Endothelial cell of umbilical vein (primary cell): ENCODE results near the gene ZBTB7C. TPM values are rescaled to one million over a fixed set of nuclear protein-coding genes. Genes with fewer than 3 reads are reported as not detected.

Source experiments
- BruUV-seq: library from RNA; stranded (reverse); fragments of 400-500 nt; replicated peaks from 2 replicates; lab custom pipeline; 2021; lab: Mats Ljungman, UMichigan
- CTCF ChIA-PET: fragments of 300-600, 350-600 bp; sonication (Branson Sonifier 250); formaldehyde crosslinking; loops from one replicate; lab custom pipeline; 2021; ENCODE audit warnings: antibody characterized with exemption, inconsistent platforms; lab: Charles Lee
- POLR2A ChIA-PET: fragments of 300-600, 350-600 bp; sonication (Branson Sonifier 250); formaldehyde crosslinking; loops from one replicate; lab custom pipeline; 2021; ENCODE audit warnings: antibody characterized with exemption, inconsistent platforms; lab: Charles Lee
- DNase-seq: peaks from one replicate; pipeline ENCODE4 v3.0.0-alpha.2; 2011; ENCODE audit warnings: low read depth, low spot score
- FAIRE-seq: peaks from 2 replicates; lab custom pipeline; 2011; peaks lifted over from hg19 to GRCh38; lab: Jason Lieb, UNC
- H2AFZ ChIP-seq: 2 replicates; pipeline ENCODE4 v1.6.0; 2012; ENCODE audit warnings: low read depth, low read length, control low read depth, inconsistent platforms
- H3K27ac ChIP-seq: 2 replicates; pipeline ENCODE4 v1.5.1; 2011; ENCODE audit warnings: low read depth, mild to moderate bottlenecking, control low read depth, low read length, moderate library complexity; ENCODE audit not compliant: insufficient read depth
- H3K27me3 ChIP-seq, 2 experiments: 2 replicates each; pipeline versions ENCODE4 v1.6.0 to v1.6.1; 2011; ENCODE audit warnings: low read length in 2 of 2, mixed read lengths in 1 of 2; ENCODE audit not compliant: control insufficient read depth in 2 of 2, insufficient read depth in 2 of 2
- H3K36me3 ChIP-seq, 2 experiments: 2 replicates in 1 of 2; 3 replicates in 1 of 2; pipeline ENCODE4 v1.5.1; 2011; ENCODE audit warnings: low read length in 2 of 2, mild to moderate bottlenecking in 1 of 2, moderate library complexity in 1 of 2; ENCODE audit not compliant: control insufficient read depth in 2 of 2, insufficient read depth in 2 of 2; ENCODE audit errors: extremely low read depth in 1 of 2
- H3K4me1 ChIP-seq: 3 replicates; pipeline ENCODE4 v1.5.1; 2011; ENCODE audit warnings: mild to moderate bottlenecking, low read length; ENCODE audit not compliant: control insufficient read depth, insufficient read depth; ENCODE audit errors: extremely low read depth
- H3K4me2 ChIP-seq: 2 replicates; pipeline ENCODE4 v1.6.1; 2011; ENCODE audit warnings: low read length, control low read depth, mixed read lengths; ENCODE audit not compliant: insufficient read depth
- H3K4me3 ChIP-seq, 3 experiments: fragments of 200-600 bp in 1 of 3; sonication (generic), shearing (Covaris generic) in 1 of 3; replicated peaks in 1 of 3; 2 replicates each; pipeline ENCODE4 v1.5.1; 2011 to 2016; ENCODE audit warnings: control low read depth in 3 of 3, low read length in 3 of 3, mild to moderate bottlenecking in 2 of 3, inconsistent platforms in 1 of 3, low read depth in 1 of 3, moderate library complexity in 1 of 3; ENCODE audit not compliant: insufficient read depth in 1 of 3
- H3K79me2 ChIP-seq: 2 replicates; pipeline ENCODE4 v1.6.0; 2012; ENCODE audit warnings: low read length, inconsistent platforms; ENCODE audit not compliant: control insufficient read depth, insufficient read depth
- H3K9ac ChIP-seq: replicated peaks from 2 replicates; pipeline ENCODE3; 2011; ENCODE audit warnings: low read length, control low read depth; ENCODE audit not compliant: insufficient read depth; ENCODE audit errors: extremely low read depth
- H3K9me1 ChIP-seq: replicated peaks from 3 replicates; pipeline ENCODE4 v1.6.0; 2011; ENCODE audit warnings: mild to moderate bottlenecking, low read length; ENCODE audit not compliant: control insufficient read depth, insufficient read depth; ENCODE audit errors: extremely low read depth
- H3K9me3 ChIP-seq: replicated peaks from 2 replicates; pipeline ENCODE4 v1.5.1; 2012; ENCODE audit warnings: low read length, inconsistent platforms; ENCODE audit not compliant: control insufficient read depth, insufficient read depth
- H4K20me1 ChIP-seq: replicated peaks from 2 replicates; pipeline ENCODE3; 2011; ENCODE audit warnings: mild to moderate bottlenecking, low read length; ENCODE audit not compliant: control insufficient read depth, insufficient read depth; ENCODE audit errors: extremely low read depth
- EZH2 ChIP-seq: IDR thresholded peaks from 2 replicates; pipeline ENCODE4 v1.6.1; 2012; ENCODE audit warnings: borderline replicate concordance, low read depth, mild to moderate bottlenecking, moderate library complexity, low read length, inconsistent platforms; ENCODE audit not compliant: severe bottlenecking
- FOS ChIP-seq: IDR thresholded peaks from 2 replicates; pipeline ENCODE4 v1.6.1; 2011; ENCODE audit warnings: mild to moderate bottlenecking, low read length, moderate library complexity, borderline replicate concordance; ENCODE audit not compliant: insufficient read depth
- GATA2 ChIP-seq: IDR thresholded peaks from 2 replicates; pipeline ENCODE4 v1.7.0; 2011; ENCODE audit warnings: low read depth, mild to moderate bottlenecking, moderate library complexity, mixed read lengths, low read length; ENCODE audit not compliant: insufficient read length, insufficient read depth
- JUN ChIP-seq: IDR thresholded peaks from 2 replicates; pipeline ENCODE4 v1.6.1; 2011; ENCODE audit warnings: borderline replicate concordance, low read depth; ENCODE audit not compliant: insufficient read length, insufficient read depth
- MYC ChIP-seq: IDR thresholded peaks from one replicate; pipeline ENCODE4 v1.6.1; 2011; ENCODE audit warnings: mild to moderate bottlenecking, low read depth, low read length
- POLR2A ChIP-seq: IDR thresholded peaks from 2 replicates; pipeline ENCODE4 v1.6.1; 2012; ENCODE audit warnings: low read depth, mild to moderate bottlenecking, control low read depth, low read length
- POLR2AphosphoS5 ChIP-seq: IDR thresholded peaks from 2 replicates; pipeline ENCODE4 v1.6.1; 2012; ENCODE audit warnings: low read depth, mild to moderate bottlenecking, control low read depth, low read length, moderate library complexity; ENCODE audit not compliant: insufficient read depth
- dilution Hi-C: fragments of 300-500 bp; cut with MboI; formaldehyde crosslinking; loops from one replicate; pipeline ENCODE4 v1.15.0; 2019; ENCODE audit warnings: low sequenced_read_pairs; ENCODE audit not compliant: extremely low pct_ligation_motif_present
- intact Hi-C: fragments of 100-400 bp; cut with micrococcal nuclease; formaldehyde crosslinking; loops from one replicate; pipeline ENCODE4 v1.10.0; 2022
- polyA plus RNA-seq, 4 experiments: library from polyadenylated mRNA; depleted of rRNA in 3 of 4; stranded (reverse) in 3 of 4; unstranded in 1 of 4; fragments of >200 nt; gene quantifications; 2 replicates each; pipeline versions ENCODE4 v1.2.1 to v1.2.3, GENCODE V29; 2011 to 2012; ENCODE audit warnings: missing spikeins in 1 of 4
- total RNA-seq: library from RNA; stranded (reverse); gene quantifications from 2 replicates; pipeline ENCODE4 v1.2.3, GENCODE V29; 2021
- TF ChIP-seq, protein P1 (sequence below), 2 donors: IDR thresholded peaks; 1 replicate in 1 of 2; 2 replicates in 1 of 2; pipeline ENCODE4 v1.5.1; 2011; ENCODE audit warnings: low read length in 2 of 2, mild to moderate bottlenecking in 2 of 2, moderate library complexity in 2 of 2, control low read depth in 1 of 2, inconsistent platforms in 1 of 2, low read depth in 1 of 2; ENCODE audit not compliant: insufficient read depth in 1 of 2; ENCODE audit errors: extremely low read depth in 1 of 2
- TF ChIP-seq, protein P2 (sequence below): IDR thresholded peaks from 2 replicates; pipeline ENCODE4 v1.6.1; 2011; ENCODE audit not compliant: insufficient read depth, insufficient read length

Gene ZBTB7C
- total and polyA plus RNA-seq, 2 donors (not counting 3 experiments of a cell fraction or from before 2014, with no cell fraction given), result not detected

DNA sequence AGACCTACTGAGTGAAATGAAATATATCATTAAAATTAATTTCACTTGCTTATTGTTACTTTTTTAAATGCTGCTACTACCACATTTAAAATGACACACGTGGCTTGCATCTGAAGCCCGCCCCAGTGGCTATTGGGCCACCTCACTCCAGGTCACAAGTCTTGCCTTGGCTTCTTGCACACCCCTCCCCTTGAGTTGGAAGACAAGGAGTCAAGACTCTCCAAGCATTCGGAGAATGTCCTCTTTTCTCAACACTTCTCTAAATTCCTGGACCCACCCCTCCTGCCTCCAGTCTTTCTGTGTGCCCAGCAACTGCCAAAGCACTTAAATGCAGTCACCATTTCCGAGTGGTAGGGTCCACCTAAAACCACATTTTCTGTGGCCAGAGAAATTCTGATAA is 73.4 kb downstream of the ZBTB7C start:
- Histone ChIP-seq H4K20me1 (no peaks in the 10 kb centered on the region), H2AFZ (no peak overlapping the region), H3K9me3 (no peaks in the 10 kb centered on the region), H3K79me2 (no peaks in the 10 kb centered on the region), H3K4me2 (no peak overlapping the region), H3K27ac (no peak overlapping the region), H3K9me1 (no peaks in the 10 kb centered on the region), H3K9ac (no peak overlapping the region), H3K4me3 (no peak overlapping the region), H3K4me1 (no peaks in the 10 kb centered on the region), H3K27me3 (peaks cover 0 to 2% of the 10 kb centered on the region in 2 experiments), H3K36me3 (no peaks in the 10 kb centered on the region)
- intact Hi-C loops (no loop called here), dilution Hi-C loops (no loop called here)
- FAIRE-seq (no peak), DNase-seq (no peak)
- no TSS peak for BruUV-seq
- POLR2A ChIA-PET, result no interaction called here
- CTCF ChIA-PET, result no interaction called here
- TF ChIP-seq EZH2 (no peak), GATA2 (no peak), JUN (no peak), FOS (no peak), MYC (no peak), POLR2AphosphoS5 (no peak), POLR2A (no peak)
- TF ChIP-seq, protein P1, sequence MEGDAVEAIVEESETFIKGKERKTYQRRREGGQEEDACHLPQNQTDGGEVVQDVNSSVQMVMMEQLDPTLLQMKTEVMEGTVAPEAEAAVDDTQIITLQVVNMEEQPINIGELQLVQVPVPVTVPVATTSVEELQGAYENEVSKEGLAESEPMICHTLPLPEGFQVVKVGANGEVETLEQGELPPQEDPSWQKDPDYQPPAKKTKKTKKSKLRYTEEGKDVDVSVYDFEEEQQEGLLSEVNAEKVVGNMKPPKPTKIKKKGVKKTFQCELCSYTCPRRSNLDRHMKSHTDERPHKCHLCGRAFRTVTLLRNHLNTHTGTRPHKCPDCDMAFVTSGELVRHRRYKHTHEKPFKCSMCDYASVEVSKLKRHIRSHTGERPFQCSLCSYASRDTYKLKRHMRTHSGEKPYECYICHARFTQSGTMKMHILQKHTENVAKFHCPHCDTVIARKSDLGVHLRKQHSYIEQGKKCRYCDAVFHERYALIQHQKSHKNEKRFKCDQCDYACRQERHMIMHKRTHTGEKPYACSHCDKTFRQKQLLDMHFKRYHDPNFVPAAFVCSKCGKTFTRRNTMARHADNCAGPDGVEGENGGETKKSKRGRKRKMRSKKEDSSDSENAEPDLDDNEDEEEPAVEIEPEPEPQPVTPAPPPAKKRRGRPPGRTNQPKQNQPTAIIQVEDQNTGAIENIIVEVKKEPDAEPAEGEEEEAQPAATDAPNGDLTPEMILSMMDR (IDR thresholded peaks at IDR 0.05; ENCODE audit: extremely low read depth in 1 of 2, insufficient read depth in 1 of 2, low read depth in 1 of 2, low read length in 2 of 2), result no peak
- TF ChIP-seq, protein P2, sequence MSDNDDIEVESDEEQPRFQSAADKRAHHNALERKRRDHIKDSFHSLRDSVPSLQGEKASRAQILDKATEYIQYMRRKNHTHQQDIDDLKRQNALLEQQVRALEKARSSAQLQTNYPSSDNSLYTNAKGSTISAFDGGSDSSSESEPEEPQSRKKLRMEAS, result no peak
